GM10266 (cell line): ENCODE measurements around the gene REEP5.
A peak's percentile ranks its signal among the peaks of the same experiment; 100 is the strongest.

Source experiments
- DNase-seq: peaks from one replicate; pipeline ENCODE4 v3.0.0; 2012; ENCODE audit errors: extremely low spot score
- CTCF ChIP-seq: IDR thresholded peaks from 2 replicates; pipeline ENCODE4 v1.5.1; 2012; ENCODE audit warnings: mild to moderate bottlenecking, low read depth; ENCODE audit not compliant: control insufficient read depth, insufficient read depth; ENCODE audit errors: missing control alignments

REEP5 gene

DNA sequence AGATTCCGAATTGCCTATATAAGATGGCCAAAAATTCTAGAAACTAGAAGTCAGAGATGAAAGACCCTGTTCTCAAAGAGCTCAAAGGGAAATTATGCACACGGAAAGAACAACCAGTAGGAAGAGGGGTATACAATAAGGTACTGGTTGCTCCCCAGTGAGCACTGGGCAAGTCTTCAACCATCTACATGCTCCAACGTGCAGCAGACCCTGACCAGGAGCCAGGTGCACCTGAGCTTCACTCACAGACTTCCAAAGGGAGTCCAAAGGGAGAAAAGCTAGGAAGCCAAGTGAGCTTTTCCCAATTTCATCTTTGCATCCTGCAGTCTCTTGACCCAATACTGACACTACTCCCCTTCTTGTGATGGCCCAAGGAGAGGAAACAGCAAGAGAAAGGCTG, 3.9 kb downstream of the REEP5 start:
- no peak for DNase-seq
- no peak for TF ChIP-seq CTCF

- peak; percentile 35 for TF ChIP-seq CTCF
- no peak for DNase-seq
Observed at GRCh38 chr5:112917453-112917995, 4.5 kb downstream of the REEP5 start.

GRCh38 chr5:112915831-112916230, 6.2 kb downstream of the REEP5 start:
- no peak for TF ChIP-seq CTCF
- no peak for DNase-seq

DNA sequence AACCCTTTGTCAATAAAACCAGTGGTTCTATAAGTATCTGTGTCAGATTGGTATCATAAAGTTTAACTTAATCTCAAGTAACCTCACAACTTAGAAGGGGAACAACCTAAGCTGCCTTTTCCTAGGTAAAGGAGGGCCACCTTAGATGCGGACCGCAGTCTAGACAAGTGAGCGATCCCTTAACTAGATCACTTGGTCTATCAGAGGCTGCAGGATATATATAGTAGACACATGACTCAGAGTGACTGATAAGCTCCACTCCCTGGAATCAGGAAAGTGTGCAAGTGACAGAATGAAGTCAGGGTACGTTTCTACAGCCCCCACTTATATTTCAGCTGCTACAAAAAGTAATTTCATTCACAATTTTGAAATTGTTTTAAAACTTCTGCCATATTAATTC, 7.4 kb downstream of the REEP5 start:
- no peak for DNase-seq
- TF ChIP-seq CTCF, result no peak

DNA sequence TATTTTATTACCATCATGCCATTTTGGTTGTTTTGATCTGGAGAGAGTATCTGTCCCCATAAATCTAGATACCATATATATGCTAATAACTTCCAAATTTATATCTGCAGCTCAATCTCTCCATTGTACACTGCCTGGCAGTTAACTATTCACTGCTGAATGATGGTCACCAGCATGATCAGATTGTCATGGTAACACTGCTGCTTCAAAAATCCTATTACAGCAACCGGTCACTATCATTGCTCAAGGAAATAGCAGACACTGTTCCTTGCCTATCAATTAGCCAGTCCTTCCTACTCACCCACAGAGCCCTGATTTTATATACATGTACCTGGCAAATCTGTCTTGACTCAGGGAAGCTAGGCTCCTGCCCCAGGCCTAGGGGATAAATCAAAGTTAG, 11.5 kb downstream of the REEP5 start:
- no peak for DNase-seq

GRCh38 chr5:112908854-112909253, 13.2 kb downstream of the REEP5 start:
- DNase-seq, result no peak
- no peak for TF ChIP-seq CTCF

More for the DNA sequence above, 11.5 kb downstream of the REEP5 start:
- no peak for TF ChIP-seq CTCF

GRCh38 chr5:112907166-112907631, 14.8 kb downstream of the REEP5 start:
- no peak for TF ChIP-seq CTCF
- no peak for DNase-seq
